ENCODE data around the gene NUDT7.

The NUDT7 gene

DNA sequence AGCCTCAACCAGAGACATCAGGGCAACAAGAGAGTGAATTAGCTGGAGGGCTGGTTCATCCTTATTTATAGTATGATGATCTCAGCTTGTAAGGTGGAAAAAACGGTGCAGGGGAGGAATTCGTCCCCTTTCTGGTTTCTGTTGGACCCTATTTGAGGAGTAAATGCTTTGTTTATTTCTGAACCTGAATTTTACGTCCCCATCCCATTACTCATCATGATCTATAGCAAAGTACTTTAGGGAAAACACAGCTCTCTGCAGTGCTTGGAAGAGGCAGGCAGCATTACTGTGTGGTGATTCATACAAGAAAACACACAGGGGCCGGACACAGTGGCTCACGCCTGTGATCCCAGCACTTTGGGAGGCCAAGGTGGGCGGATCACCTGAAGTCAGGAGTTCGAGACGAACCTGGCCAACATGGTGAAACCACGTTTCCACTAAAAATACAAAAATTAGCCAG, 58.1 kb downstream of the NUDT7 start:
- peak; percentile 61 for DNase-seq (ENCODE audit: low spot score)

DNA sequence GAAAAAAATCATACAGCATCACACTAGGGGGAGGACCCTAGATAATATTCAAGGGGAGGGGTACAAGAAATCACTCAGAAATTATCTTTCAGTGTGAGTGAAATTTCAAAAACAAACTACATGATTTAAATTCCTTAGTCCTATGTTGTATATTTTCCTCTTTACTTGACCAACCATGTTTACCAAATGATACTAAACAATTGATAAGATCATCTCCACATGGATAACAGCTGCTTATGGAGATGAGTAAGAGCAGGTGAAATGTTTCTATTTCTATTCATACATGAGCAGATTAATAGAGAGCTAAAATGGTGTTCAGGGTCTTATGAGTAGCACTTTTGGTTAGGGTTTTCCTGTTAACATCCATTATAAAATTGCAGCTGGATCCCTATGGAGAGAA, 58.8 kb downstream of the NUDT7 start:
- no peak for DNase-seq (ENCODE audit: low spot score)

DNA sequence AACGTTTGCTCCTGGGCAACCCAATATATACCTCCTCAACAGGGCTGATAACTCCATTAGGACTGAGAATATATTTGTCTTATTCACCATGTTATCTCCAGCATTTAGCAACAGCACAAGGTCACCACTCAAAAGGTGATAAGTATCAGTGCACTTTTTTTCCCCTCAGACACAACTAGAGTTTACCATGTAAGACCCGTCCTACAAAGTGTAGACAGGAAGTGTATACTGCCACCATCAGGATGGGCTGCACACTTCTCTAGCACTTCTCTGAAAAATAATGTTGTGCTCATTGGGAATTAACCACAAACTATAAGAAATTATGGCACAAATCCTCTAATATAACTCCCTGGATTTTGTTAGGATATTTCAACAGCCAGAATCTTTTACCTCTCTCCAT, 60.4 kb downstream of the NUDT7 start:
- DNase-seq (ENCODE audit: low spot score): peak; percentile 19

DNA sequence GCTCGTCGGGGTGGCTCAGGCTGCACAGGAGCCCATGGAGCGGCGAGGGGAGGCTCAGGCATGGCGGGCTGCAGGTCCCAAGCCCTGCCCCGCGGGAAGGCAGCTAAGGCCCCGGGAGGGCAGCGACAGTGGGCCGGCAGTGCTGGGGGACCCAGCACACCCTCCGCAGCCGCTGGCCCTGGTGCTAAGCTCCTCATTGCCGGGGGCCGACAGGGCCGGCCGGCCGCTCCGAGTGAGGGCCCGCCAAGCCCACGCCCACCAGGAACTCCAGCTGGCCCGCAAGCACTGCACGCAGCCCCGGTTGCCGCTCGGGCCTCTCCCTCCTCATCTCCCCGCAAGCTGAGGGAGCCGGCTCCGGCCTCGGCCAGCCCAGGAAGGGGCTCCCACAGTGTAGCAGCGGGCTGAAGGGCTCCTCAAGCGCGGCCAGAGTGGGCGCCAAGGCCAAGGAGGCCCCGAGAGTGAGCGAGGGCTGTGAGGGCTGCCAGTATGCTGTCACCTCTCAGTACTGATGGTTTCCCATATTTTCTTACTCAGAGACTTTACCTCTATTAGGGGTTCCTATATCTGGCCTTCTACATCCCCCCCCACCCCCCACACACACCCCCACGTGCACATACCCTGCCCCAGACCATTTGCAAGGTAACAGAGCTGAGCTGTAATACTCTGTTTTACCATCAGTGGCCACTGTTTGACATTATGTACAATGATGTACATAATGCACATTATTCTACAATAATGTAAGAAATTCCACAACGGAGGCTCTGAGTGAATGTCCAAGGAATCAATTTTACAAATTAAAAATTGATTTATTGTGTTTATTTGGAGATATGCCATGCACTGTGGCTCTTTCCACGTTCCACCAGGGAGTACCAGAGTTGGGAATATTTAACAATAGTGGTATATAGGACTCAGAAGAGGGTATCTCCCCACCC, 62.4 kb downstream of the NUDT7 start:
- DNase-seq (ENCODE audit: low spot score): no peak

DNA sequence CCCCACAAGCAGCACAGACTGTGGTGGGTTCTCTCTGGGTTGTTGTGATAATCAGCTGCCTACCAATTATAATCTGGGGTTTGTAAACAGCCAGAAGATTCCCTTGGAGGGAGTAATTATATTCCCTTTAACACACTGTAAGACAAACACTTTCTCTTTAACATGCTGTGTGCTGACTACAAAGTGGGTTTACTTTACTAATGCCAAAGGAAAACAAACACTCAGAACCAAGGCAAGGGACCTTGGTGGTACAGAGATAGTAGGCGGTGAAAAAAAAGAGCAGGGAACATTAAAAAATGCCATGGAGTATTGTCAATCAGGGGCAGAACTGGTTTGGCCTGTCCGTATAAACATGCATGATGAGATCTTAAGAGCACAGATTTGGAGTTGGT, 63.1 kb downstream of the NUDT7 start:
- no peak for DNase-seq (ENCODE audit: low spot score)

DNA sequence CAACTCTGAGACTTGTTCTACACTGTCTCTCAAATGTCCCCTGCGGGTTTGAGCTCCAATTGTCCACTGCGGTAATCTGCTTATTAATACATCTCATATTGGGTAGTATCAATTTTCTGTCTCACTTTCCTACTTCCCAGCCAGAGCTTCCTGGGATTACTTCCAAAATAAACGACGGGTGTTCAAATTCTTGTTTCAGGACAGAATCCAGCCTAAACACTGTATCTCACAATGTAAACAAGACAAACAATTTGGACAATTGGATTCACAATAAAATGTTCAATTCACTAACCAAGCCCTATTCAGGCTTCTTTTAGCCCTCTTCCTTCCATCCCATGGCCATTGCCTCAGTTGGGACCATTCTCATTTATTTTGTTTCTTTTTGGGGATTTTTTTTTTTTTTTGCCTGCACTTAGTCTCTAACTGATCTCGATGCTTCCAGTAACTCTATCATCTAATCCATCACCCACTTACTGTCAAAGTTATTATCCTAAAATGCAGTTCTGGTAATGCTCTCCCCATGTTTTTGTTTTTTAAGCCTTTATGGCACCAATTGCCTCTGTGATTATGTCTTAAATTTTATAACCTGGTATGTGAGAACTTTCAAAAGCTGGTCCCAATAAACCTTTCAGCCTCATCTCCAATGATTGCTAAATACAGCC, 64.0 kb downstream of the NUDT7 start:
- no peak for DNase-seq (ENCODE audit: low spot score)

DNA sequence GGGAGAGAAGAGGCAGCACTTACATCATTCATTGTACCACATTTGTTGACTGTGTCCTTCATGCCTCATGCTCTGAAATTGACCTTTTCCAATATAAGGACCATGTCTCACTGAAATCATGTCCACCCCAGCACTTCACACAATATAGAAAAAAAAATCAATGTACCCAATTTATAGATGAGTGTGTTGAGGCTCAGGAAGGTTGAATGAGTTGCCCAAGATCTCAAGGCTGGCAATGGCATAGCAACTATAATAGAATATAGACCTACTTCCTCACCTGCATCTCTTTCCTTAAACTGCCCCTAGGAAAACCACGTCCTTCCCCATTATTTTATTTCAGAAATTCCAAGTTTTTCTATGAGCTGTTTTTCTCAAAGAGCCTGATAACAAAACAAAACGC, 65.1 kb downstream of the NUDT7 start:
- DNase-seq (ENCODE audit: low spot score): no peak

DNA sequence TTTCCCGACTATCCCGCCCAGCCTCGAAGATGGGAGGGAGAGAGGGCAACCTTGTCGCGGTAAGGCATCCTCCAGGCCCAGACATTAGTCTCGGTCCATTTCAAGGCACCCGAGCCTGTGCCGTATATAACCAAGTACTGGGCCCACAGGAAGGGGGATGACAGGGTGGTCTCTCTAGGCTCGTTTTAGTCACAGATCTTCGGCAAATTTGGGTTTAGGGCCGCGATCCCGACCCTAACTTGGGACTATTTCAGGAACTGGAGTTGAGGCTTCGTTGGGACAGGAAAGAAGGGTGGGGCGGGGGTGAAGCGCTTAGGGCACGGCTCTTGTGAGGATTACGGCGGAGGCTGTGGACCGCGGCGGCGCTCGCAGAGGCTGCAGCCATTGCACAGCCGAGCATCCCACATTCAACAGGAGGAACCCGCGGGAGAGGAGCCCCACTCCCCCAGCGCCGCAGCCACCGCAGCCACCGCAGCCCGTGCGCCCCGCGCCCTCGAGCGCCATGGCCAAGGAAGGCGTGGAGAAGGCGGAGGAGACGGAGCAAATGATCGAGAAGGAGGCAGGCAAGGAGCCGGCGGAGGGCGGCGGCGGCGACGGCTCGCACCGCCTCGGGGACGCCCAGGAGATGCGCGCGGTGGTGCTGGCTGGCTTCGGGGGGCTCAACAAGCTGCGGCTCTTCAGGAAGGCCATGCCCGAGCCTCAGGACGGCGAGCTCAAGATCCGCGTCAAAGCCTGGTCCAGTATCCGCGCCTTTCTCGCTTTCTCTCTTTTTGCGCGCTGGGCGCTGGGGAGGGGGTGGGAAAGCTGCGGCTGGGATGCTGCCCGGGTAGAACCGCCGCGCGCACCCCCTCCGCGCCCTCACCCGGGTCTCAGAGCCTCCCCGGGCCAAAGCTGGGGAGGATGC, 66.1 kb downstream of the NUDT7 start, which contains the start of gene VAT1L:
VAT1L (plus strand) TSS at position 384 of the 904 bp plus-strand sequence; CDS start at position 503, 119 bp downstream.
- peak; percentile 8 for DNase-seq (ENCODE audit: low spot score)

DNA sequence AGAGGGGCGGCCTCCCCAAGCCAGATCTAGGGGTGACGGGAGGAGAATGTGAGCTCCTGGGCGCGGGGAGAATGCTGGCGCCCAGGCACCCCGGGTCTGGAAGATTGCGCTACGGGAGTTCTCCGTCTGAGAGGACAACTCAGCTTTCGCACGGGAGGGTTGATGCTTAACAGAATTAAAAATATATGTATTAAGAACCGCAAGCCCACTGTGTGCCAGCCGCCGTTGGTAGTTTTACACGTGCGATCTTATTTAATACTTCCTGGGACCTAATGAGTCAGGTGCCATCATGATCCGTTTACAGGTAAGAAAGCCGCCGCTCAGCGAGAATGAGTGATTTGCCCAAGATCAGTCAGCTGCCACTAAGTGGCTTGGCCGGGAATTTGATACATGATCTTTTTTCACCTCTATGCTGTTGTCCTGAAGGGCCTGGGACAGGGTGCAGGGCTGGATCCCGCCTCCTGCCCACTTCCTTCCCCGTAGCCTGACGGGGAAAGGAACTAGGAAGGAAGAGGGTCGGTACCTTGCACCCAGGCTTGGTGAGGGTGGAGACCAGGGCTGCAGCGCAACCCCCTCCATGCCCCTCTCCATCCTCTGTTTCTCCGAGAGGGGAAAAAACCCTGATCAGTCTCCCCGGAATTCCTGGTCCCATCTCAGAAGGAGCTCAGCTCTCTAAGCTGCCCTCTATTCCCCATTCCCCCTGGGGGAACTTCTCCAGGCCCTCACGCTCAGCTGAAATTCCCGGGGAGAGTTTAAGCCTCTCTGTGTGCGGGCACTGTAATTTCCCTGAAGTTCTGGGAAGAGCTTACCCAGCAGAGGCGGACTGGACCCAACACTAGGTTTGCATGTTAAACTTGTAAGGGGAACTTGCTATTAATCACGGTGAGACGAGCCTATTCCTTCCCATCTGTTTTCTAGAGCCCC, 67.0 kb downstream of the NUDT7 start:
- no peak for DNase-seq (ENCODE audit: low spot score)

DNA sequence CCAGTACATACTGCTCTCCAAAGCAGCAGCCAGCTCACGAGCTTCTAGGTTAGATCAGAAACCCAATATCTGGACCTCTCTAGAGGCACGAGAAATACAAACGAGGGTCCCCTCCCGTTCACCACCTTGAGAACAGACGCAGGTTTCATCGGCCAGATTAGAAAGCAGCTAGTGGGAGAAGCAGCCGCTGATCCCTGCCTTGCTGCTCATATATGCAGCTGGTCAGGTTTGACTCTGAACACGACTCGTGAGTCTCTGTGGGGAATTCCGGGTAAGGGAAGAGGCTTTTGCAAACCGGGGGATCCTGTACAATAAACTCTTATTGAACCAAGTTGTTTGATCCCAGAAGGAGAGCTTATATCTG, 67.7 kb downstream of the NUDT7 start:
- DNase-seq (ENCODE audit: low spot score): no peak

DNA sequence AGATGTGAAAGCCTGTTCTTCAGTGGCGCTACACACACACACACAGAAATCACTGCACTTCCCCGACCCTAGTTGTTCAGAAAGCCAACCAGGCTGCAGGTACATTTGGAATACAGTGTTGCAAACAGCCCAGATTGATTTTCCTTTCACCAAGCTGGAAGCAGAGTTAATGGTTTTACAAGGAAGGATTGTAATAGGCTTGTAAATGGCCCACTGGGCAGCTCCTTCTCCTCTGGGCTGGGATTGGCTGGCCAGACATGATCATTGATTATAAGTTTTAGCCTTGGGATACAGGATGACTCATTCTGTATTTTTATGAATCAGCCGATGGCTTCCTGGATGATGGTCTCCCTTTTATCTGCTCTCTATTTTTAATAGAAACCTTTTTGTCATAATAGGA, 68.6 kb downstream of the NUDT7 start:
- DNase-seq (ENCODE audit: low spot score): no peak

Data from SW480 (cell line).